ENCODE data around the gene C6orf47. TPM values are rescaled to one million over a fixed set of nuclear protein-coding genes. Genes with fewer than 3 reads are reported as not detected.

Gene C6orf47
- total RNA-seq, 1 experiment from 2014 or later = 19.4 TPM

DNA sequence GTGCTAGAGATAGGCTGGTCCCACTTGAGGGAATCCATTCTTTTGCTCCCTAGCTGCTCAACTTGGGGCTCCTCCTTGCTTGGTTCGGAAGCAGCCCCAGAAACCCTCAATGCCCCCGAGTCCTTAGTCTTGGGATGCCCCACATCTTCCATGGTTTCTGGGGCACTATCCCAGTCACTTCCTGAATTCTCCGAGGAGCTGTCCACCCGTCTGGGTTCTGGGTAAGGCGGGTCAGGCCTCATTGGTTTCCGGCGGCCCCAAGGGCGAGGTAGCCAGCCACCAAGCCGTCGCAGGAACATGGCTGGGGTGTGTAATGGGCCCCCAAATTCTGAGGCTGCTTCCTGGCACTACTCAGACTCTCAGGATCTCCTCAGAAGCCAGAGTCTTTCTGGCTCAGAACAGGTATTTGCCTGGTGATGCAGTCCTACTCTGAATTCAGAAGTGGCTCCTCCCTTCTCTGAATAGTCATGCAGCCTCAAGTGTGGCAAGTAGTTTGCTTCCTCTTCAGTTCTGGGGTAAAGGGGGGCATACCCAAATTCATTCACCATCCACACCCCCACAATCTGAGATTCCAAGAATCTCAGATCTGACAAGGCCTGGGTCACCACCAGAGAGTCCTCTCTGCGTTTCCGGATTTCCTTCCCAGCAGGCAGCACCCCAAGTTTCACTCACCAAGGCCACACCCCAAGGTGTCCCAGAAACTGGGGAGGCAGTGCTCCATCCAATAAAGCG, 763 bp downstream of the C6orf47 start:
- H3K36me3 ChIP-seq (ENCODE audit: control insufficient read depth, insufficient read depth, low read length) = peaks cover 9% of the 10 kb centered on the region
- peak overlapping the region; percentile 88 for H3K4me3 Mint-ChIP-seq (ENCODE audit: unreplicated experiment)
- ChIA-PET CTCF (interaction anchor here (0.6 to 1.3 kb wide), 4 partner anchors 8 to 165 kb away, joined by 3 to 6 read pairs (median 4); partner anchors contain the start of gene BAG6), POLR2A (interaction anchor here (0.5 to 2.4 kb wide), 10 partner anchors 11 to 203 kb away, joined by 3 to 14 read pairs (median 4); partner anchors contain the start of genes DDX39B, HSPA1A, HSPA1L and MSH5)
- no peaks in the 10 kb centered on the region for H3K9me3 Mint-ChIP-seq (ENCODE audit: unreplicated experiment)
- H3K27me3 ChIP-seq (replicated peaks; ENCODE audit: control insufficient read depth, insufficient read depth, low read length) = no peaks in the 10 kb centered on the region
- peaks cover 53% of the 10 kb centered on the region for H3K4me1 Mint-ChIP-seq (ENCODE audit: low read depth, unreplicated experiment)
- H3K9me3 ChIP-seq = no peaks in the 10 kb centered on the region
- no peak for TF ChIP-seq CTCF (IDR thresholded peaks at IDR 0.05; ENCODE audit: insufficient read depth in 1 of 2, low read depth in 1 of 2, low read length in 1 of 2, severe bottlenecking in 1 of 2, unreplicated experiment in 1 of 2)
- intact Hi-C loops (cut with micrococcal nuclease; ENCODE audit: unreplicated experiment) = loop anchor here (1.0 kb wide), 1 partner anchor 8 kb away; the partner anchor contains the start of gene BAG6
- H3K4me3 ChIP-seq (ENCODE audit: low read depth, low read length) = peak overlapping the region; percentile 53
- no peaks in the 10 kb centered on the region for H3K27me3 Mint-ChIP-seq (ENCODE audit: insufficient read depth, unreplicated experiment)
- H3K36me3 Mint-ChIP-seq (ENCODE audit: insufficient read depth, unreplicated experiment) = peaks cover 78% of the 10 kb centered on the region
- H3K4me1 ChIP-seq = peaks cover 39% of the 10 kb centered on the region
- no peak for DNase-seq
- H3K27ac Mint-ChIP-seq (ENCODE audit: unreplicated experiment) = peak overlapping the region; percentile 89
- BruUV-seq (replicated peaks) = TSS peak; percentile 2

- Mint-ChIP-seq H3K4me3 (ENCODE audit: unreplicated experiment) (peak overlapping the region; percentile 88), H3K4me1 (ENCODE audit: low read depth, unreplicated experiment) (peaks cover 47% of the 10 kb centered on the region), H3K27me3 (ENCODE audit: insufficient read depth, unreplicated experiment) (no peaks in the 10 kb centered on the region), H3K9me3 (ENCODE audit: unreplicated experiment) (no peaks in the 10 kb centered on the region), H3K27ac (ENCODE audit: unreplicated experiment) (peak overlapping the region; percentile 89), H3K36me3 (ENCODE audit: insufficient read depth, unreplicated experiment) (peaks cover 73% of the 10 kb centered on the region)
- TF ChIP-seq CTCF (IDR thresholded peaks at IDR 0.05; ENCODE audit: insufficient read depth in 1 of 2, low read depth in 1 of 2, low read length in 1 of 2, severe bottlenecking in 1 of 2, unreplicated experiment in 1 of 2) = no peak
- Histone ChIP-seq H3K4me3 (ENCODE audit: low read depth, low read length) (peak overlapping the region; percentile 53), H3K27me3 (replicated peaks; ENCODE audit: control insufficient read depth, insufficient read depth, low read length) (no peaks in the 10 kb centered on the region), H3K36me3 (ENCODE audit: control insufficient read depth, insufficient read depth, low read length) (peaks cover 9% of the 10 kb centered on the region), H3K4me1 (peaks cover 44% of the 10 kb centered on the region), H3K9me3 (no peaks in the 10 kb centered on the region)
- intact Hi-C loops (cut with micrococcal nuclease; ENCODE audit: unreplicated experiment) = no loop called here
- BruUV-seq (replicated peaks) = no TSS peak
- CTCF ChIA-PET = interaction anchor here (0.7 kb wide), 1 partner anchor 77 kb away, joined by 4 read pairs; the partner anchor contains the start of gene CLIC1
- POLR2A ChIA-PET = interaction anchor here (1.0 to 2.4 kb wide), 2 partner anchors 31 to 156 kb away, joined by 4 to 5 read pairs; partner anchors contain the start of genes HSPA1A and HSPA1L
- no peak for DNase-seq
Measured at GRCh38 chr6:31658983-31659648, 1.5 kb downstream of the C6orf47 start.

GRCh38 chr6:31658158-31658688, 2.4 kb downstream of the C6orf47 start:
- H3K36me3 ChIP-seq (ENCODE audit: control insufficient read depth, insufficient read depth, low read length) = peaks cover 9% of the 10 kb centered on the region
- H3K27me3 ChIP-seq (replicated peaks; ENCODE audit: control insufficient read depth, insufficient read depth, low read length) = no peaks in the 10 kb centered on the region
- Mint-ChIP-seq H3K27me3 (ENCODE audit: insufficient read depth, unreplicated experiment) (no peaks in the 10 kb centered on the region), H3K9me3 (ENCODE audit: unreplicated experiment) (no peaks in the 10 kb centered on the region), H3K4me3 (ENCODE audit: unreplicated experiment) (peak overlapping the region; percentile 57), H3K4me1 (ENCODE audit: low read depth, unreplicated experiment) (peaks cover 41% of the 10 kb centered on the region), H3K36me3 (ENCODE audit: insufficient read depth, unreplicated experiment) (peaks cover 66% of the 10 kb centered on the region), H3K27ac (ENCODE audit: unreplicated experiment) (peak overlapping the region; percentile 88)
- no peaks in the 10 kb centered on the region for H3K9me3 ChIP-seq
- POLR2A ChIA-PET = interaction anchor here (0.6 kb wide), 1 partner anchor 380 kb away, joined by 7 read pairs; no protein-coding TSS in a partner anchor
- TF ChIP-seq CTCF (IDR thresholded peaks at IDR 0.05; ENCODE audit: insufficient read depth in 1 of 2, low read depth in 1 of 2, low read length in 1 of 2, severe bottlenecking in 1 of 2, unreplicated experiment in 1 of 2) = no peak
- peaks cover 40% of the 10 kb centered on the region for H3K4me1 ChIP-seq
- H3K4me3 ChIP-seq (ENCODE audit: low read depth, low read length) = no peak overlapping the region
- no peak for DNase-seq
- intact Hi-C loops (cut with micrococcal nuclease; ENCODE audit: unreplicated experiment) = no loop called here
- no TSS peak for BruUV-seq (replicated peaks)
- CTCF ChIA-PET = no interaction called here

All from Caco-2 (cell line).